HepG2 (cell line): ENCODE results near the gene LAMA1.

Experiments used
- MAZ ChIP-seq, 2 experiments: sonication (generic) in 1 of 2; formaldehyde crosslinking in 1 of 2; IDR thresholded peaks; 2 replicates each; pipeline versions ENCODE4 v1.5.0 to v1.6.1; 2012 to 2020; ENCODE audit warnings: low read depth in 2 of 2, mild to moderate bottlenecking in 2 of 2, borderline replicate concordance in 1 of 2, improper control_type of control experiment in 1 of 2, low read length in 1 of 2, missing genetic modification reagents in 1 of 2, moderate library complexity in 1 of 2
- POLR2A ChIP-seq, 2 experiments: IDR thresholded peaks; 2 replicates each; pipeline ENCODE4 v1.6.1; 2011; ENCODE audit warnings: low read depth in 2 of 2, low read length in 2 of 2, mild to moderate bottlenecking in 1 of 2, moderate library complexity in 1 of 2; ENCODE audit not compliant: insufficient read depth in 1 of 2
- POLR2AphosphoS2 ChIP-seq: IDR thresholded peaks from 2 replicates; pipeline ENCODE4 v1.6.1; 2011; ENCODE audit warnings: low read depth, low read length, improper control_type of control experiment
- SUZ12 ChIP-seq: fragments of 150-350 bp; IDR thresholded peaks from 2 replicates; pipeline ENCODE4 v1.6.1; 2014; ENCODE audit warnings: low read depth, low read length
- ZMYM3 ChIP-seq: sonication (generic); formaldehyde crosslinking; IDR thresholded peaks from 2 replicates; pipeline ENCODE4 v1.5.1; 2020; ENCODE audit warnings: mild to moderate bottlenecking, missing genetic modification reagents
- ZNF18 ChIP-seq: sonication (generic); formaldehyde crosslinking; IDR thresholded peaks from 2 replicates; pipeline ENCODE4 v1.8.0; 2022; ENCODE audit warnings: mild to moderate bottlenecking, missing genetic modification reagents; ENCODE audit not compliant: insufficient replicate concordance

- TF ChIP-seq POLR2A (IDR thresholded peaks at IDR 0.05; ENCODE audit: insufficient read depth in 1 of 2, low read depth in 2 of 2, low read length in 2 of 2) (no peak), ZNF18 (CRISPR knock-in tag) (no peak), MAZ (IDR thresholded peaks at IDR 0.05; ENCODE audit: borderline replicate concordance, low read depth, low read length) (no peak), MAZ (CRISPR knock-in tag; IDR thresholded peaks at IDR 0.05; ENCODE audit: low read depth) (no peak), POLR2AphosphoS2 (no peak), ZMYM3 (CRISPR knock-in tag) (no peak), SUZ12 (no peak)
Measured at GRCh38 chr18:7096838-7097237, 20.8 kb downstream of the LAMA1 start.
